ENCODE results near the gene CRYBA2.

DNA sequence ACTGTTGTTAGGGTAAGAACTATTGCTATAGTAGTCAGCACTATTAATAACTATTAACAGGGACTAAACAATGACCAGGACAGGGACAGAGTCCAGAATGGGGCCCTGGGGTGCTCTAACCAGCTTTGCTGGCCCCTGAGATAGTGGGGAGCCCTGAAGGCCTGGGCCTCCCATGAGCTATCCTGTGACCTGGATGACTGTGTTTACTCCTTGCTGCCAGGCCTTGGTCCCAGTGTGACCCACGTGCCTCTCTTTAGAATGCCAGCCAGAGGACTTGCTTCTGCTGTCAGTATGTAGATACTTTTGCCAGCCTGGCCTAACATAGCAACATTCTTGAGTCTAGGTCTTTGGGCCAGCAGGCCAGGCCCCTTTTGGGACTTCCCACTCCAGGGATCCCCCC, 22.3 kb downstream of the CRYBA2 start:
- TF ChIP-seq POLR2AphosphoS5 (IDR thresholded peaks at IDR 0.05; ENCODE audit: low read depth, low read length) (no peak), EZH2 (IDR thresholded peaks at IDR 0.05) (no peak), YY1 (IDR thresholded peaks at IDR 0.05; ENCODE audit: extremely low read depth, insufficient replicate concordance, low read depth, low read length) (no peak), CEBPB (IDR thresholded peaks at IDR 0.05; ENCODE audit: low read depth) (no peak), JUND (IDR thresholded peaks at IDR 0.05) (no peak), ZNF274 (IDR thresholded peaks at IDR 0.05; ENCODE audit: low read depth, low read length) (no peak), POLR2A (IDR thresholded peaks at IDR 0.05; ENCODE audit: borderline replicate concordance, extremely low read depth, insufficient read depth, insufficient read length) (no peak), TCF7L2 (IDR thresholded peaks at IDR 0.05; ENCODE audit: borderline replicate concordance, extremely low read depth, insufficient read depth, insufficient read length) (no peak), RAD21 (IDR thresholded peaks at IDR 0.05; ENCODE audit: low read depth) (no peak)
- TF ChIP-seq, protein P1, sequence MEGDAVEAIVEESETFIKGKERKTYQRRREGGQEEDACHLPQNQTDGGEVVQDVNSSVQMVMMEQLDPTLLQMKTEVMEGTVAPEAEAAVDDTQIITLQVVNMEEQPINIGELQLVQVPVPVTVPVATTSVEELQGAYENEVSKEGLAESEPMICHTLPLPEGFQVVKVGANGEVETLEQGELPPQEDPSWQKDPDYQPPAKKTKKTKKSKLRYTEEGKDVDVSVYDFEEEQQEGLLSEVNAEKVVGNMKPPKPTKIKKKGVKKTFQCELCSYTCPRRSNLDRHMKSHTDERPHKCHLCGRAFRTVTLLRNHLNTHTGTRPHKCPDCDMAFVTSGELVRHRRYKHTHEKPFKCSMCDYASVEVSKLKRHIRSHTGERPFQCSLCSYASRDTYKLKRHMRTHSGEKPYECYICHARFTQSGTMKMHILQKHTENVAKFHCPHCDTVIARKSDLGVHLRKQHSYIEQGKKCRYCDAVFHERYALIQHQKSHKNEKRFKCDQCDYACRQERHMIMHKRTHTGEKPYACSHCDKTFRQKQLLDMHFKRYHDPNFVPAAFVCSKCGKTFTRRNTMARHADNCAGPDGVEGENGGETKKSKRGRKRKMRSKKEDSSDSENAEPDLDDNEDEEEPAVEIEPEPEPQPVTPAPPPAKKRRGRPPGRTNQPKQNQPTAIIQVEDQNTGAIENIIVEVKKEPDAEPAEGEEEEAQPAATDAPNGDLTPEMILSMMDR (IDR thresholded peaks at IDR 0.05 in 2 of 3, conservative IDR thresholded peaks at IDR 0.05 in 1 of 3; ENCODE audit: borderline replicate concordance in 1 of 3, insufficient read depth in 1 of 3, low read depth in 2 of 3, low read length in 2 of 3): no peak
- TF ChIP-seq, protein P2, sequence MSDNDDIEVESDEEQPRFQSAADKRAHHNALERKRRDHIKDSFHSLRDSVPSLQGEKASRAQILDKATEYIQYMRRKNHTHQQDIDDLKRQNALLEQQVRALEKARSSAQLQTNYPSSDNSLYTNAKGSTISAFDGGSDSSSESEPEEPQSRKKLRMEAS (IDR thresholded peaks at IDR 0.05): no peak
- TF ChIP-seq, protein P3, sequence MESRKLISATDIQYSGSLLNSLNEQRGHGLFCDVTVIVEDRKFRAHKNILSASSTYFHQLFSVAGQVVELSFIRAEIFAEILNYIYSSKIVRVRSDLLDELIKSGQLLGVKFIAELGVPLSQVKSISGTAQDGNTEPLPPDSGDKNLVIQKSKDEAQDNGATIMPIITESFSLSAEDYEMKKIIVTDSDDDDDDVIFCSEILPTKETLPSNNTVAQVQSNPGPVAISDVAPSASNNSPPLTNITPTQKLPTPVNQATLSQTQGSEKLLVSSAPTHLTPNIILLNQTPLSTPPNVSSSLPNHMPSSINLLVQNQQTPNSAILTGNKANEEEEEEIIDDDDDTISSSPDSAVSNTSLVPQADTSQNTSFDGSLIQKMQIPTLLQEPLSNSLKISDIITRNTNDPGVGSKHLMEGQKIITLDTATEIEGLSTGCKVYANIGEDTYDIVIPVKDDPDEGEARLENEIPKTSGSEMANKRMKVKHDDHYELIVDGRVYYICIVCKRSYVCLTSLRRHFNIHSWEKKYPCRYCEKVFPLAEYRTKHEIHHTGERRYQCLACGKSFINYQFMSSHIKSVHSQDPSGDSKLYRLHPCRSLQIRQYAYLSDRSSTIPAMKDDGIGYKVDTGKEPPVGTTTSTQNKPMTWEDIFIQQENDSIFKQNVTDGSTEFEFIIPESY (IDR thresholded peaks at IDR 0.05; ENCODE audit: extremely low read depth, insufficient replicate concordance, low read length): no peak

Data from HCT116 (cell line).